ENCODE data around the gene PNLIPRP2. TPM values are rescaled to one million over a fixed set of nuclear protein-coding genes. Genes with fewer than 3 reads are reported as not detected.

Gene PNLIPRP2
- polyA plus RNA-seq (ENCODE audit: insufficient read length), result 0.25 TPM

DNA sequence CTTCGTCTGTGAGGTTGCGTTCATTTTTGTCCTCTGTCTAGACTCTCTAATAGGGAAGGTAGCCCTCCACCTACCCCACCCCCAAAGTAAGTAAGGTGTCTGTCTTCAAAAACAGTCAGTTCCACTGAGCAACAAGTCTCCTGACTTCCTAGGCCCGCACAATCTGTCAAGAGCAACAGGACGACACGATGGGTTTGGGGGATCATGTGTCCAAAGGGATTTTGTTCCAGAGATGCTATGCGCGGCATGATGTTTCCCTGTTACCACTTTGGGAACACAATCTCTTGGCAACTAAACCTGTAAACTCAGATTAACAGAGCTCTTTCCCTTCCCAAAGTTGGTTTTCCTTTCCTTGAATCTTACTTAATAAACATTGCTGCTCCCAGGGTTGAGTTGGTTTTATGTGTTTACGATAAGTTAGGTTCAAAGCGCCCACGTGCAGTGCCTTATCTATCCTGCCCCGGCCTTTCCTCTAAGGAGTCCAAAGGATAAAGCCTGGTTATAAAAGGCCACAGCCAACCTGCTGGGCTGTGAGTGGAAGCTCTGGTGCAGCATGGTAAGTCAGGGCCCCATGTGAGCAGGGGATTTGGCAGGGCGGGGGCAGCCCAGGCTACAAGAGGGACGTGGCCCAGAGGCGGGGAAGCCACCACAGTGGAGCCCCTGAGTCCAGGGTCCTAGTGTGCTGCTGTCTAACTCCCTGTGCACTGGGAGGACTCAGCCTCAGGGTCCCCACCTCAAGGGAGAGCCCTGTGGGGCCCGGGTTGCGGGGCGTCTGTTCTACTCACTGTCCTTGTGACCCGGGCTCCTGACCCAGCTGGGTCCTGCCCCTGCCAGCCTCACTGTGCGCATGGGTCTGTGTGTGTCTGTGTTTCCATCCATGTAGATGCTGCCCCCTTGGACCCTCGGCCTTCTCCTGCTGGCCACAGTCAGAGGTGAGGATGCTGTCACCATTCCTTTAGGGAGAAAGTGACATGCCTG is at the start of gene PNLIPRP2:
PNLIPRP2 (plus strand) TSS at position 531 of the 978 bp plus-strand sequence.
- no peak for DNase-seq (ENCODE audit: low read depth)

GRCh38 chr10:116574797-116575196 is 46.0 kb upstream of the PNLIPRP2 start:
- no peak for DNase-seq (ENCODE audit: low read depth)

DNA sequence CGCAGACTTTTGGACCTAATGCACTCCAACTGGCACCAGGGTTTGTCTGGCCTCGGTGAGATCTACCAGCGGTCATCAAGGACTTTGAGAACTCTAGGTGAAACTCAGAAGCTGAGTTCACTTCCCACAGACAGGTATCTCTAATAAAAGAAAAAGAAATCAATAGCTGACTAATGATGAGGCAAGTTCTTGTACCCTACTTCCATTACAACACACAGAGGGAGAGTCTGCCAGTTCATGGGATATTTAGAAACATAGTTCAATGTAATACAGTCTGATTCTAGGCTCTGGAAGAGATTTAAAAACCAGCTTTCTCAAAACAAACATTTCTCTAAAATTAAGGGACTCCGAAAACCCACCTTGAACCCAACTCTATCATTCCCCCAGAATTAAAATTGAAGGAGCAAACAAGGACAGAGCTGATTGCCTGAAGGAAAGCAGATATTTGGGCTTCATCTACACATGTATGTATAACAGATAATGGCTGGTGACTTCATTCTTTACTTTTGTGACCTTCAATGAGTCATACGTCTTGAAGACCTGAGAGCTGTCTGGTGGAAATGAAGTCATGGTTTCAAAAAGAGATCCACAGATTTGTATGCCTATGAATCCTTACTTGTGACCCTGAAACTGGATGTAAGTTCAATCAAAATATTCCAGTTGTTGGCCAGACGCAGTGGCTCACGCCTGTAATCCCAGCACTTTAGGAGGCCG is 32.7 kb upstream of the PNLIPRP2 start:
- no peak for DNase-seq (ENCODE audit: low read depth)

DNA sequence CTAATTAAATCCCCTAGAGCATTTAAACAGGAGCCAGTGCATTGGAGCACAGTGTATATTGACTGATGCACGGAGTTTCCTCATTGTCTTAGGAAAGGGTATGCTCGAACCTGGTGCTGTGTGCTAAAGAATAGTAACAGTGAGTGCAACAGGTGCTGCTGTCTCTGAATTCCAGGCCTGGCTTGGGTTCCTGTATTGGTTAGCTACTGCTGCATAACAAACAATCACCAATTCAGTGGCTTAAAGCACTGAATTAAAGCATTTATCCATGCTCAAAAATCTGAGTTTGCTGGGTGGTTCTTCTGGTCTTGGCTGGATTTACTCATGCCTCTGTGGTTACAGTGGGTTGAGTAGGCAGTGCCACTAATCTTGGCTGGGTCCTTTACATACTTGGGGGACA is 31.8 kb upstream of the PNLIPRP2 start:
- DNase-seq (ENCODE audit: low read depth), result no peak

DNA sequence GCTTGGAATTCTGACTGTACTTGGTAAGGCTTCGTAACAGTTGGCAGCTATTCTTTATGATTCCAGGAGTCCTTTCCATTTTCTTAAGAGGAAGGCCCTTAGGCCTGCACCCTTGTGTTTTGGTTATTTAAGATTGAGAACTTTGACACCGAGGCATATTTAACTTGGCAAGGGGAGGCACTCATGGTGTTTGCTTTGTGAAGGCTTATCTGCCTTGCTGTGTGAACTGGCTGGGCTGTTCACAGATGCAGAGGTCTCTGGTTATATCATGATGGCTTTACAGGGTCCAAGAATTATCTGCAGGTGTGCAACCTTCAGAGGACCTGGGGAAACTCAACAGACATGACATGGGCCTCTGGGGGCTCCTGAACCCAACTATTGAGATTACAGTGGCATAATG is 30.8 kb upstream of the PNLIPRP2 start:
- DNase-seq (ENCODE audit: low read depth), result no peak

- DNase-seq (ENCODE audit: low read depth), result no peak
These were observed 29.9 kb upstream of the PNLIPRP2 start, which contains the start of gene PNLIPRP1 for GRCh38 chr10:116590590-116591444. Gene PNLIPRP1 (plus strand): TSS chr10:116590959. CDS start chr10:116591130, 171 bp downstream.

GRCh38 chr10:116593139-116593740 is 27.5 kb upstream of the PNLIPRP2 start:
- DNase-seq (ENCODE audit: low read depth), result no peak

DNA sequence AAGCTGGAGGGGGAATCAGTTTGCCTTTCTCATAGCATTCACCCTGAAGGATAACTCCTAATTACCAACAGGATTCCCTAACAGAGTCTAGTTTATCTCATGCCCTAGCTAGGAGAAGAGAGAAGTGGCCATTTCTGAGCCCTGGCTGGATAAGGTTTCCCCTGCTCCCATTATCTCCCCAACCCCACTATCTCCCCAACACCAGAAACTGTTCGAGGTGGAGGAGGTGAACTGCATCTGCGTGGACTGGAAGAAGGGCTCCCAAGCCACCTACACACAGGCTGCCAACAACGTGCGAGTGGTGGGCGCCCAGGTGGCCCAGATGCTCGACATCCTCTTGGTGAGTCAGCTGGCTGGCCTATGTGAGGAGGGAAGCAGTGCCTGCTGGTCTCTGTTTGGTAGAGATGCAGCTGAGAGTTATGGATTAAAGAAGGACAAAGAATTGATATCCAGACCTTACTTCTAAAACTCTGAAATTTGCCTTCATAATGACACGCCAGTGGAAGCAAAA is 26.2 kb upstream of the PNLIPRP2 start:
- no peak for DNase-seq (ENCODE audit: low read depth)

DNA sequence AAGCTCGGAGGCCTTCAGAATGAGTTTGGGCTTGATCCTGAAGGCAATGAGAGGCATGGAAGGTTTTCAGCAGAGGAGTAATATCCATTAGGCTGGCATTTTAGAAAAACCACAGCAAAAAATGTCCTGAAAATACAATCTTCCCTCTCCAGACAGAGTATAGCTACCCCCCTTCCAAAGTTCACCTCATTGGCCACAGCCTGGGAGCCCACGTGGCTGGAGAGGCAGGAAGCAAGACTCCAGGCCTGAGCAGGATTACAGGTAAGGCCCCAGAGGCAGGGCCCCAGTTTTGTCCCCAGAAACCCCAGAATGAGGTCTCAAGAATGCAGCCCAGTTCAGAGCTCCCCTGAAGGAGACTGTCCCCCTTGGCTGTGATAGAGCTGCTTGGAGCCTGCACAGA is 24.7 kb upstream of the PNLIPRP2 start:
- DNase-seq (ENCODE audit: low read depth), result no peak

GRCh38 chr10:116597543-116597942 is 23.2 kb upstream of the PNLIPRP2 start:
- no peak for DNase-seq (ENCODE audit: low read depth)

GRCh38 chr10:116598329-116598728 is 22.4 kb upstream of the PNLIPRP2 start:
- no peak for DNase-seq (ENCODE audit: low read depth)

- DNase-seq (ENCODE audit: low read depth), result no peak
These were observed 20.8 kb upstream of the PNLIPRP2 start for GRCh38 chr10:116599991-116600390.

DNA sequence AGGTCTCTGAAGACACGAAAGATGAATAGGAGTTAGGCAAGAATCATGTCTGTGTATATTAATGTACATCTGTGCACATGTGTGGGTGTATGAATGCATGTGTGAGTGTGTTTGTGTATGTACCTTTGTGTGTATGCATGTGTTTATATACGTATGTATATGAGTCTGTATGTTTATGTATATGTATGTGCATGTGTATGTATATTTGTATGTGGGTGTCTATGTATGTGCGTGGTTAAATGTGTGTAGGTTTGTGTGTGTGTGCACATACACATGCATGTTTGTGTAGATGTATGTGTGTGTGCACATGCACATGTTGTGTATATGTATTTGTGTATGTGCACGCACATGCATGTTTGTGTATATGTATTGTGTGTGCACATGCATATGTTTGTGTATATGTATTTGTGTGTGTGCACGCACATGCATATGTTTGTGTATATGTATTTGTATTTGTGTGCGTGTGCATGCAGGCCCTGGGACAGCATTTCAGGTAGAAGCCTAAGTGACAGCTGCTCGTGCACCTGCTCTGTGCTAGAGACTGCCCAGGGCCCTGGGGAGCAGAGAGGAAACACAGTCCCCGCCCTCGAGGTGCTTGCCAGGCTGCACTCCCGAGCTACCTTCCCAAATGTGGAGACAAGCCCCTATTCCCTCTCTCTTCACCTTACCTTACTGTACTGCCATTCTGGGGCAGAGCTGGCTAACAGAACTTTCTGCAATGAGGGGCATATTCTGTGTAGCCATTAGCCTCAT is 17.9 kb upstream of the PNLIPRP2 start:
- no peak for DNase-seq (ENCODE audit: low read depth)

DNA sequence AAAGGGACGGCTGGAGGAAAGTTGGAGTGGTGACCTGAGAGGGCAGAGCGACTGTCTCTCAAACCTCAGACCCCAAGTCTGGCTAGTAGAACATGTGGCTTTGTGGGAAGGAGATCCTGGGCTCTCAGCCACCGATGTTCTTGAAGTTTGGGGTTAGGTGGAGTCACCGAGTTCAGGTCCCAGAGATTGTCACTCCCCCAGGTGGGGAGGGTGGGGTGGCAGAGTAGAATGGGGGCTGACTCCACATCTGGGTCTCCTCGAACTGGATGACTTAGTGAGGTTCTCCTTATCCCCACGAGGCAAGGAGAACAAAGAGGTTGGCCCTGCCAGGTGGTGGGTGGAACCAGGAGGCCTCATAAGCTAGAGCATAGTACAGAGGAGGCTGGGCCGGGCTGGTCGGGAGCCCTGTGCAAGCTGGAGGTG is 14.7 kb upstream of the PNLIPRP2 start:
- no peak for DNase-seq (ENCODE audit: low read depth)

DNA sequence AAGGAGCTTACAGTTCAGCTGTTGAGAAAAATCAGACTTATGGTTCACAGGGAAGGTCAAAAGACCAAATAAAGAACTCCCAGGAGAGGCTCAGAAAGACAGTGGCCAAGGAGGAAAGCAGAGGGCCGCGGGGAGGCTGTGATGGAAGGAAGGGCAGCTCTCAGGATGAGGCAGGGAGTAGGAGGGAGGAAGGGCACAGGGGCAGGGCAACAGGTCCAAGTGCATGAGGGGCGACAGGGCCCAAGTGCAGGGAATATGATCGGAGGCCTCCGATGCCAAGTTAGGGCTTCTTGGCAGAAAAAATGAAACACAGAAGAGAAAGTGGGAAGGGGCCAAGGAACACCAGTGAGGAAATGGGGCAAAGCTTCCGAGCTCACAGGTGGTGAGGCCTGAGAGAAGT is 13.4 kb upstream of the PNLIPRP2 start:
- DNase-seq (ENCODE audit: low read depth), result no peak

- no peak for DNase-seq (ENCODE audit: low read depth)
These were observed 11.8 kb upstream of the PNLIPRP2 start for GRCh38 chr10:116608686-116609594.

- DNase-seq (ENCODE audit: low read depth), result no peak
These were observed 10.2 kb upstream of the PNLIPRP2 start for GRCh38 chr10:116610443-116611152.

- no peak for DNase-seq (ENCODE audit: low read depth)
These were observed 9.6 kb upstream of the PNLIPRP2 start for GRCh38 chr10:116611153-116611545.
